GM12892 (cell line): ENCODE results near the gene VWA1.
"Not testable (repeated sequence)": the region's sequence is repeated elsewhere in the genome, so short reads cannot be mapped to it uniquely, and the experiment has no call there.

Source experiments
- POLR2A ChIP-seq: IDR thresholded peaks from 2 replicates; pipeline ENCODE4 v1.6.1; 2011; ENCODE audit warnings: low read depth, low read length, control low read depth
- POLR2AphosphoS5 ChIP-seq: IDR thresholded peaks from 2 replicates; pipeline ENCODE4 v1.6.1; 2011; ENCODE audit warnings: low read depth, low read length, control low read depth
- TAF1 ChIP-seq: IDR thresholded peaks from 2 replicates; pipeline ENCODE4 v1.6.1; 2011; ENCODE audit warnings: low read depth, mild to moderate bottlenecking, control low read depth, low read length, borderline replicate concordance

GRCh38 chr1:1402901-1403392 lies 32.5 kb upstream of the VWA1 start:
- TF ChIP-seq POLR2AphosphoS5, POLR2A, TAF1: not testable (repeated sequence)
